HEK293 (cell line): Measurements from ENCODE around the gene ASPSCR1.

Source experiments
- CTCF ChIA-PET: fragments of 350-600 bp; formaldehyde crosslinking; extraction: SDS; loops from one replicate; lab custom pipeline; 2021; ENCODE audit warnings: antibody characterized with exemption; lab: Yijun Ruan, JAX
- POLR2A ChIA-PET: fragments of 300-600 bp; formaldehyde crosslinking; extraction: SDS; loops from one replicate; lab custom pipeline; 2020; ENCODE audit warnings: antibody characterized with exemption, inconsistent platforms; lab: Yijun Ruan, JAX
- H3K27ac ChIP-seq: fragments of 200-500 bp; sonication (Bioruptor generic); 2 replicates; pipeline ENCODE4 v1.5.1; 2014; ENCODE audit warnings: low read depth, low read length, control low read depth, inconsistent platforms; ENCODE audit errors: extremely low read depth
- H3K36me3 ChIP-seq, 2 experiments: fragments of 200-500 bp in 1 of 2; sonication (Bioruptor generic) in 1 of 2; 1 replicate in 1 of 2; 2 replicates in 1 of 2; pipeline ENCODE4 v1.5.1; 2014 to 2017; ENCODE audit warnings: inconsistent platforms in 2 of 2, low read length in 2 of 2; ENCODE audit not compliant: control insufficient read depth in 2 of 2, insufficient read depth in 1 of 2
- H3K4me1 ChIP-seq: fragments of 200-500 bp; sonication (Bioruptor generic); 2 replicates; pipeline ENCODE4 v1.5.1; 2014; ENCODE audit warnings: mild to moderate bottlenecking, low read length, inconsistent platforms; ENCODE audit not compliant: control insufficient read depth, insufficient read depth
- H3K4me3 ChIP-seq: 2 replicates; pipeline ENCODE4 v1.5.1; 2011; ENCODE audit warnings: low read depth, mild to moderate bottlenecking, control low read depth, low read length, moderate library complexity
- H3K9me3 ChIP-seq: fragments of 200-500 bp; sonication (Bioruptor generic); 2 replicates; pipeline ENCODE4 v1.5.1; 2014; ENCODE audit warnings: low read depth, low read length, inconsistent platforms; ENCODE audit not compliant: control insufficient read depth, insufficient read depth
- BCL11B ChIP-seq: fragments of 450-650 bp; formaldehyde crosslinking; IDR thresholded peaks from 2 replicates; pipeline ENCODE4 v1.5.1; 2016; ENCODE audit warnings: low read depth, missing biosample characterization, missing genetic modification characterization
- EGR2 ChIP-seq: fragments of 450-650 bp; formaldehyde crosslinking; IDR thresholded peaks from 2 replicates; pipeline ENCODE4 v1.5.1; 2016; ENCODE audit warnings: low read depth, missing biosample characterization, missing genetic modification characterization
- FEZF1 ChIP-seq: fragments of 450-650 bp; formaldehyde crosslinking; IDR thresholded peaks from 2 replicates; pipeline ENCODE4 v1.5.1; 2016; ENCODE audit warnings: missing biosample characterization, missing genetic modification characterization
- KLF1 ChIP-seq: fragments of 450-650 bp; formaldehyde crosslinking; IDR thresholded peaks from 2 replicates; pipeline ENCODE4 v1.5.1; 2016; ENCODE audit warnings: missing biosample characterization, missing genetic modification characterization
- KLF17 ChIP-seq: fragments of 450-650 bp; formaldehyde crosslinking; IDR thresholded peaks from 2 replicates; pipeline ENCODE4 v1.5.1; 2016; ENCODE audit warnings: missing biosample characterization, missing genetic modification characterization
- PATZ1 ChIP-seq: fragments of 450-650 bp; formaldehyde crosslinking; IDR thresholded peaks from 2 replicates; pipeline ENCODE4 v1.5.1; 2016; ENCODE audit warnings: missing biosample characterization, missing genetic modification characterization
- PRDM10 ChIP-seq: fragments of 450-650 bp; formaldehyde crosslinking; IDR thresholded peaks from 2 replicates; pipeline ENCODE4 v1.5.1; 2016; ENCODE audit warnings: missing biosample characterization, missing genetic modification characterization
- SALL2 ChIP-seq: fragments of 450-650 bp; formaldehyde crosslinking; IDR thresholded peaks from 2 replicates; pipeline ENCODE4 v1.5.0; 2017; ENCODE audit warnings: missing biosample characterization, mild to moderate bottlenecking, missing genetic modification characterization, borderline replicate concordance
- SCRT1 ChIP-seq: fragments of 450-650 bp; formaldehyde crosslinking; IDR thresholded peaks from 2 replicates; pipeline ENCODE4 v1.5.1; 2016; ENCODE audit warnings: missing biosample characterization, missing genetic modification characterization, borderline replicate concordance
- SCRT2 ChIP-seq: fragments of 450-650 bp; formaldehyde crosslinking; IDR thresholded peaks from 2 replicates; pipeline ENCODE4 v1.5.1; 2016; ENCODE audit warnings: missing biosample characterization, missing genetic modification characterization
- SETDB1 ChIP-seq: IDR thresholded peaks from one replicate; pipeline ENCODE4 v1.6.1; 2017; ENCODE audit warnings: mild to moderate bottlenecking, low read length, moderate library complexity, mixed read lengths; ENCODE audit not compliant: insufficient read length
- SP7 ChIP-seq: fragments of 450-650 bp; formaldehyde crosslinking; IDR thresholded peaks from 2 replicates; pipeline ENCODE4 v1.5.1; 2016; ENCODE audit warnings: missing biosample characterization, missing genetic modification characterization
- ZBTB7A ChIP-seq: fragments of 450-650 bp; formaldehyde crosslinking; IDR thresholded peaks from 2 replicates; pipeline ENCODE4 v1.5.1; 2016; ENCODE audit warnings: low read depth, missing biosample characterization, missing genetic modification characterization
- ZFHX2 ChIP-seq: fragments of 450-650 bp; formaldehyde crosslinking; conservative IDR thresholded peaks from 2 replicates; pipeline ENCODE4 v1.5.1; 2016; ENCODE audit warnings: missing biosample characterization, missing genetic modification characterization
- ZFP41 ChIP-seq: fragments of 450-650 bp; formaldehyde crosslinking; IDR thresholded peaks from 2 replicates; pipeline ENCODE4 v1.5.1; 2016; ENCODE audit warnings: missing biosample characterization, missing genetic modification characterization, borderline replicate concordance
- ZSCAN16 ChIP-seq: fragments of 450-650 bp; formaldehyde crosslinking; IDR thresholded peaks from 2 replicates; pipeline ENCODE4 v1.5.1; 2016; ENCODE audit warnings: missing biosample characterization, missing genetic modification characterization

Gene ASPSCR1

GRCh38 chr17:82047379-82047778, 70.0 kb downstream of the ASPSCR1 start (continued):
- no peak for TF ChIP-seq KLF17 (tag by site-specific recombination)
- no peak for TF ChIP-seq SCRT1 (tag by site-specific recombination)
- TF ChIP-seq SALL2 (tag by site-specific recombination), result no peak
- TF ChIP-seq SP7 (tag by site-specific recombination), result no peak

GRCh38 chr17:82047914-82048570, 70.6 kb downstream of the ASPSCR1 start:
- Histone ChIP-seq H3K9me3 (no peaks in the 10 kb centered on the region), H3K4me3 (no peak overlapping the region), H3K36me3 (peaks cover 0 to 49% of the 10 kb centered on the region in 2 experiments; a peak in 1 of 3 replicates), H3K27ac (no peak overlapping the region), H3K4me1 (peaks cover 7% of the 10 kb centered on the region)
- no peak for TF ChIP-seq ZBTB7A (tag by site-specific recombination)
- no peak for TF ChIP-seq ZSCAN16 (tag by site-specific recombination)
- peak; percentile 83 for TF ChIP-seq SCRT2 (tag by site-specific recombination)
- no peak for TF ChIP-seq ZFP41
- POLR2A ChIA-PET, result interaction anchor here (0.5 to 1.1 kb wide), 2 partner anchors 10 to 541 kb away, joined by 4 to 5 read pairs; partner anchors contain the start of gene DCXR
- CTCF ChIA-PET, result interaction anchor here (0.6 to 1.1 kb wide), 2 partner anchors 18 to 260 kb away, joined by 3 read pairs; no protein-coding TSS in a partner anchor

GRCh38 chr17:82048571-82048971, 71.1 kb downstream of the ASPSCR1 start:
- CTCF ChIA-PET, result interaction anchor here (1.0 to 1.1 kb wide), 3 partner anchors 11 to 18 kb away, joined by 3 to 4 read pairs (median 3); partner anchors contain the start of gene DCXR
- H3K4me1 ChIP-seq, result peaks cover 7% of the 10 kb centered on the region

More at GRCh38 chr17:82048571-82048971, 71.1 kb downstream of the ASPSCR1 start:
- POLR2A ChIA-PET, result interaction anchor here (14.2 kb wide), 1 partner anchor 10 kb away, joined by 96 read pairs; the partner anchor contains the start of gene DCXR
- H3K4me3 ChIP-seq, result no peak overlapping the region
- no peak overlapping the region for H3K27ac ChIP-seq
- peaks cover 0 to 54% of the 10 kb centered on the region in 2 experiments; a peak in 1 of 3 replicates for H3K36me3 ChIP-seq
- no peak for TF ChIP-seq KLF1
- TF ChIP-seq SETDB1, result no peak
- no peak for TF ChIP-seq PRDM10 (tag by site-specific recombination)
- TF ChIP-seq FEZF1, result no peak
- peak; percentile 96 for TF ChIP-seq EGR2
- TF ChIP-seq PATZ1, result no peak
- TF ChIP-seq BCL11B (tag by site-specific recombination), result no peak
- TF ChIP-seq ZFHX2, result peak; percentile 95
- TF ChIP-seq, all 188 proteins: peak for 2
- H3K9me3 ChIP-seq, result no peaks in the 10 kb centered on the region
